GM19324 (cell line): ENCODE measurements around the gene EML6.
A peak's percentile ranks its signal among the peaks of the same experiment; 100 is the strongest.

Experiments used
- ATAC-seq: cut with Tn5 transposase; IDR thresholded peaks from one replicate; pipeline ENCODE4 v1.9.1; 2021; ENCODE audit warnings: mild to moderate bottlenecking, moderate library complexity; ENCODE audit not compliant: unreplicated experiment, low FRiP score

EML6 gene

GRCh38 chr2:54704688-54705605 is 18.5 kb upstream of the EML6 start:
- ATAC-seq: no peak

DNA sequence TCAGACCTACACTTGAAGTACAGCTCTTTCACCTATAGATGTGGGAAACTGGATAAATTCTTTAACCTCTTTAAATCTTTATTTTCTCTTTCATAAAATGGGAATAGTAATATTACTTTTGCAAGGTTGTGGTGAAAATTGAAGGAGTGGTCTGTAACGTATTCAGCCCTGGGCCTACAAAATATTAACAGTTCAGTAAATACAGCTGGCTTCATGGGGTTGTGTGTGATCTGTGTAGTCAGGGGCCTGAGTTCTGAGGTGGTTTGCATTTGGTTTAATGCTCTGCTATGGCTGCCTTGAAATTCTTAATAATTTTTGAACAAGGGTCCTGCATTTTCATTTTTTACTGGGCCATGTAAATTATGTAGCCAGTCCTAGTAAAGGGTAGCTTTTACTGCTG is 16.8 kb upstream of the EML6 start:
- no peak for ATAC-seq

GRCh38 chr2:54708584-54709335 is 14.7 kb upstream of the EML6 start:
- peak; percentile 38 for ATAC-seq

DNA sequence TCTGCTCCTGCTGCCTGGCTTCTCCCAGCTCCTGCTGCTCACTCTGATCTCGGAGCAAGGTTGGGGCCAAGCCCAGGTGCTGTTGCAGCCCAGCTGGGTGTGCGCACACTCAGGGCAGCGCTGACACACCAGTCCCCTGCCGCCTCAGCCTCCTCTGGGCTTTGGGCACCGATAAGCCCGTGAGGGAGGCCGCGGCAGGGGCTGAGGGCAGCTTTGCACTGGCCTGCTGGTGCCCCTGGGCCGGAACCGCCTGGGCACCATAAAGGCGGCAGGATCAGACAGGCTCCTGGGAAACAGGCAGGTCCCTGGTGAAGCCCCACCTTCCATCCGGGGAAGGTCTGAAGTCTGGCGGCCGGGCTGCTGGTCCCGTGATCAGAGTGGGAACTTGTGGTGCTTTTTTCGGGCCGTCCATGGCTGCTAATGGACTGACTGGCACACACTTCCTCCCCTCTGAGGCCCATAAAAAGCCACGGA is 14.1 kb upstream of the EML6 start:
- peak; percentile 53 for ATAC-seq

GRCh38 chr2:54710216-54710615 is 13.2 kb upstream of the EML6 start:
- ATAC-seq: no peak

- no peak for ATAC-seq
Observed at GRCh38 chr2:54712516-54712915, 10.9 kb upstream of the EML6 start.

- no peak for ATAC-seq
Observed at GRCh38 chr2:54714996-54715395, 8.5 kb upstream of the EML6 start.

- ATAC-seq: no peak
Observed at GRCh38 chr2:54716375-54716774, 7.1 kb upstream of the EML6 start.

- ATAC-seq: no peak
Observed at GRCh38 chr2:54720563-54720962, 2.9 kb upstream of the EML6 start.

- ATAC-seq: no peak
Observed at GRCh38 chr2:54722641-54723040, 821 bp upstream of the EML6 start.

DNA sequence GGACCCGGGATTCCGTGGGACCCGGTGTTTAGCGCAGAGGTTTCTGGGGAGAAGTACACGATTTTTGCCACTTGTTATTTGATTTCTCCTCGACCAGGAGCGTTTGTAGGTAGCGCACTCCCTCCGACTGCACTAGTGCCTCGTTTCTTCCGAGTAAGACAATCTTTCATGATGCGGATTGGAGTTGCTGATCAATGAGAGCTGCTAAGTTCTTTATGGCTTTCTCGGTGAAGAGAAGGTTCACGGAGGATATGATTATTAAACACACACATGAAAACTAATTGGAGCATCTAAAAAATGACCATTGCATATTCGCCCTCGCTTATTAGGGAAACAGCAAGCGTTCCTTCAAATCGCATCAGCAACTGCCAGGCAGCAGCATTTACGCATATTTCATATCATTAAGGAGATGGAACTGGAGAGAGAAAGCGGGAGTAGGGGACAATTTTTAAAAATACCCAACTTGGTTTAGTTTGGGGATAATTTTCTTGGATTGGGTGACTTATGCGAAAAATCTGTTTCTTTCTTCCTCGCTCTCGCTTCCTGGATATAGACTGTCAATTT is 616 bp downstream of the EML6 start:
- no peak for ATAC-seq

- no peak for ATAC-seq
Observed at GRCh38 chr2:54724560-54725342, 1.3 kb downstream of the EML6 start.

- no peak for ATAC-seq
Observed at GRCh38 chr2:54725343-54726099, 2.1 kb downstream of the EML6 start.

DNA sequence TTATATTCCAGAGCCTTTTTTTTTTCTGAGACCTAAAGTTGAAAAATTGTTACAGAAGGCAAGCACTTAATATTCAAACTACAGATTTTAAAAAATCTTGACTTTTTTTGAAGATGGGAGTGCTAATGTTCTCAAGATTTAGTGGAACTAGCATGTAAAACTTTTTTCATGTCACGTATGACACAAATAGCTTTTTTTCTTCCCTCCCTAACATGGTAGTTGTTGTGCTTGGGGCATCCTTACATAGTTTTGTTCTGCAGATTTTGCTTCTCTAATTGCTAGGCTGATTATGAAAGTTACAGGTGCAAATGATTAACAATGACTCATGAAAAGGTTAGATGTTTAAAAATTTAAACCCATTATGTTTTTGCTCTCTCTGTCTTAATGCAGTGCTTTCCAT is 3.0 kb downstream of the EML6 start:
- no peak for ATAC-seq

DNA sequence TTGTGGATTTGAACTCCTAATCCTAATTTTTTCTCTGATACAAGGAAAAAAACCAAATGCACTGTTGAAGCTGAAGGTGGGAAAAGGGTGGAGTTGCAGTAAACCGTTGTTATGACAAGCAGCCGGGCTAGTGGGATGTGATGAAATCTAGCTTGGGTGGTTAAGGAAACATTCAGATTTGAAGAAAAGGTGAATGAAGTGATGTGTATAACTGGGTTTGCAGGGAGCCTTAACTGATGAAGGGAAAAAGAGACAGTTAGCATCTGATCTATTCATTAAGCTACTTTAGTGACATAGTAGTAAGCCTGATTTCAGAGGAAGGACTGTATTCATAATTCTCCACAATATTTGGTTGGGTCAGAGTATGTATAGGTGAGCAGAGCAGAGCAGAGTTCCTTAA is 3.5 kb downstream of the EML6 start:
- ATAC-seq: no peak

DNA sequence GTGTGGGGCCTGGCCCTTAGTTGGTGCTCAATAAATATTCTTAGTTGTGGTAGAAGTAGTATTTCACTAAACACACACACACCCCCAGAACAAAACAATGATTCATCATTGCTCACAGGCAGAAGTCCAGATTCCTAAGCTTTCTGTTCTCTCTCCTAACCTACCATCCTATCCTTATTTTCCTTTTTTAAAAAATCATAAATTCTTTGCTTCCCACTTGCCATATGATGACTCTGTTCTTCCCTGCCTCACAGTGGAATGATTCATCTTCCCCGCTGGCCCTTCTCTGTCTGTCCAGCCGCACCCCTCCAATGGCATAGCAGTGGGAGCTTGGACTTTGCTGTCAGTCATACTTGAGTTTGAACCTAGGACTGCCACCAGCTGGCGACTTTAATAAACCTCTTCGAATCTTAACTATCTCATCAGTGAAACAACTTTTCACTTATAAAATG is 5.2 kb downstream of the EML6 start:
- ATAC-seq: no peak

DNA sequence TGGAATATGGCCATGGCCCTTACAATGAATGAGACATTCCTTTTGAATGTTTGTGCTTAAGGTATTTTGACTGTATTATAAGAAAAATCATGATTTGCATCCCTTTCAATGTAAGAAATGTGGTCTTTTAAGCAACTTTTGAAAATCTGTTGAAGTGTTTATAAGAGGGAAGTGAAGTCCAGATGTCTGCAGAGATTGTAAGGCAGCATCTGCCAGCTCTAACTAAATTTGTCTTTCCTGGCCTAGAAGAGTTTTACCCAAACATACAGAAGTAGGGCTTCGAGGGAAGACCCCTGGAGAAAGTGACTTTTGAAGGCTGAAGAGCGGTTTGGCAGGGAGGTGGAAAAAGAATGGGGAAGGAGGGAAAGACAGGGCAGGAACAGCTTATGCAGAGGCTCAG is 12.2 kb downstream of the EML6 start:
- ATAC-seq: no peak

DNA sequence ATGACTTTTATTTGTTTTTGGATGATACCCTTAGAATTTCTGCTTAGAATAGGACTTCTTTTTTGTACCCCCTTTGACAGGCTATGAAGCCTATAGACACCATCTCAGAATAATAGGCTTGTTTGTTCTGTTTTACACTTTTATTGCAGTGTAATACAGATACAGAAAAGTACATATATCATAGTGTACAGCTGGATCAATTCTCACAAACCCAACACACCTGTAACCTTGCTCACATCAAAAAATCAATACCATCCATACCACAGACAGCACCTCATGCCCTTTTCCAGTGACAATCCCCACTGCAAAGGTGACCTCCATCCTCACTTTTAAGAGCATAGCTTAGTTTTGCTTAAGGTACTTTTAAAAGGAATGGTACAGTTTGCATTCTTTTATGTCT is 14.8 kb downstream of the EML6 start:
- ATAC-seq: no peak

GRCh38 chr2:54740333-54740732 is 16.9 kb downstream of the EML6 start:
- ATAC-seq: no peak

DNA sequence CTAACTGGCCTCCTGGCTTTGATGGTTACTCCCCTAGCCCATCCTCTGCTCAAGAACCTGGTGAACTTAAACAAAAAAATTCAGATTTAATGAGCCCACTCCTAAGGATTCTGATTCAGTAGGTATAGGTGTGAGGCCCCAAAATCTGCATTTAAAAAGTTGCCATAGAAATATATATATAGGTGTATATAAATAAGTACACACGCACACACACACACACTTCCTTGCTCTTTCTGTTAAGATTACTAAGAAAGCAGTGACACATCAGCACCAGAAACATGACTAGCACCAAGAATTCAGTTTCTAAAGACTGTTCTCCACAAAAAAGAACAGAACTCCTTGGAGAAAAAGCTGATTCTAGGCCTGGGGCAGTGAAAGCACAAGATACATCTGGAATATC is 17.8 kb downstream of the EML6 start:
- ATAC-seq: no peak
